ENCODE data around the gene UBA6. TPM values are rescaled to one million over a fixed set of nuclear protein-coding genes. Genes with fewer than 3 reads are reported as not detected.

The UBA6 gene
- total RNA-seq, 1 donor from 2014 or later: 5.1 TPM

DNA sequence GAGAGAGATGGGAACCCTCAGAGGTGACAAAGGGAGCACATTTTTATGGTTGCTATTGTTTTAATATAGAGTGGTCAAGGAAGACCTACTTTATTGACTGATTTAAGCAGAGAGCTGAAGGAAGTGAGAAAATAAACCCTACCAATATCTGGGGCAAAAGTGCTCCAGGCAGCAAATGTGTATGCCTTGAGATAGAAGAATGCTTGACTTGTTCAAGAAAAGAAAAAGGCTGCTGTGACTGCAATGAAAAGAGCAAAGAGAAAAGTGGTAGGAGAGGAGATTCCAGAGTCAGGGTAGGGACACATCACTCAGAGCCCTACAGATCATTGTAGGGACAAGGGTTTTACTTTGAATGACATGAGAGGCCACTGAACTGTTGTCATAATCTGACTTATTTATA, 116.5 kb downstream of the UBA6 start:
- Histone ChIP-seq H3K9me3 (no peaks in the 10 kb centered on the region), H3K27me3 (no peaks in the 10 kb centered on the region), H3K36me3 (no peaks in the 10 kb centered on the region), H3K27ac (no peak overlapping the region), H3K4me3 (no peak overlapping the region), H3K4me1 (no peaks in the 10 kb centered on the region)
- DNase-seq (ENCODE audit: low spot score in 2 of 2): no peak
- intact Hi-C loops (cut with DNase I): no loop called here
- TF ChIP-seq, protein P1, sequence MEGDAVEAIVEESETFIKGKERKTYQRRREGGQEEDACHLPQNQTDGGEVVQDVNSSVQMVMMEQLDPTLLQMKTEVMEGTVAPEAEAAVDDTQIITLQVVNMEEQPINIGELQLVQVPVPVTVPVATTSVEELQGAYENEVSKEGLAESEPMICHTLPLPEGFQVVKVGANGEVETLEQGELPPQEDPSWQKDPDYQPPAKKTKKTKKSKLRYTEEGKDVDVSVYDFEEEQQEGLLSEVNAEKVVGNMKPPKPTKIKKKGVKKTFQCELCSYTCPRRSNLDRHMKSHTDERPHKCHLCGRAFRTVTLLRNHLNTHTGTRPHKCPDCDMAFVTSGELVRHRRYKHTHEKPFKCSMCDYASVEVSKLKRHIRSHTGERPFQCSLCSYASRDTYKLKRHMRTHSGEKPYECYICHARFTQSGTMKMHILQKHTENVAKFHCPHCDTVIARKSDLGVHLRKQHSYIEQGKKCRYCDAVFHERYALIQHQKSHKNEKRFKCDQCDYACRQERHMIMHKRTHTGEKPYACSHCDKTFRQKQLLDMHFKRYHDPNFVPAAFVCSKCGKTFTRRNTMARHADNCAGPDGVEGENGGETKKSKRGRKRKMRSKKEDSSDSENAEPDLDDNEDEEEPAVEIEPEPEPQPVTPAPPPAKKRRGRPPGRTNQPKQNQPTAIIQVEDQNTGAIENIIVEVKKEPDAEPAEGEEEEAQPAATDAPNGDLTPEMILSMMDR (IDR thresholded peaks at IDR 0.05): no peak

DNA sequence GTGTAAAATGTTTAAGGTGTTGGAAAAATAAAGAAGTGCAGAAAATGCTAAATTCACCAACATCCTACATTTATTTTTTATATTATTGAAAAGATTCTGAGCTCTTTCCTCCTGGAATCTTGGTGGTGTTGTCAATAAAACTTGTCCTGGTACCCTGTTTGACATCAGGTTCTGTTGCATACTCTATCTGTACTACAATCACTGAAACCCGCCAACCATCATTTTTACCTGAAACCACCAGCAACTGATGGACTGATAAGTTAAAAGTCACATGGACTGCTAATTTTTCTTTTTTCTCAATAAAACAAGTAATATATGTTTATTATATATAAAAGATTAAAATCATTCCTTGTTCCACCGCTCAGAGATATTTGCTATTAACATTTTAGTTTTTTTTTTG, 119.0 kb downstream of the UBA6 start:
- no peak for DNase-seq (ENCODE audit: low spot score in 2 of 2)
- intact Hi-C loops (cut with DNase I): no loop called here
- no peaks in the 10 kb centered on the region for H3K27me3 ChIP-seq

DNA sequence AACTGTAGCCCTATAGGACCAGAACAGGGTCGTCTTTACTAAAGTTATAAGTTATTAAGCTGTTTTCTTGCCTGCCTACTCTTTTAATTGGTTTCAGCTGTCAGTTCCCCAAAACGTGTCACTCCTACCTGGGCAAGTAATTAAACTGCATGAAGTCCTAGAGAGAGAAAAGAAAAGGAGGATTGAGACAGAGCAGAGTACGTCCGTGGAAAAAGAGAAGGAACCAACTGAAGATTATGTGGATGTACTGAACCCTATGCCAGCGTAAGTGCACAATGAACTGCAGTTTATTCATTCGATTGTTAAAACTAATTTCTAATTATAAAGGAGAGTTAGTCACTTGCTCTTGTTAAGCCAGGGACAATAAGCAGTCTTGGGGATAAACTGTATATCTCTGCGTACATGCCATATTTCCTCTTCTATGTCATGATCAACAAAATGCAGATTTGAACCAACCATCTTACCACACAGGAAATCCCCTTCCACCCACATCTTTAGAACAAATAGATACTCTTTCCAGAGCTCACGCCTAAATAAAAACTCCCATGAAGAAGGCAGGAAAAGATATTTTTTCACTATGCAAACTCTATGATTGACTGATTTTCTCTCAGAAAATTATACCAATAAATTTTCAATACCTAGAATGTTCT, 119.6 kb downstream of the UBA6 start:
- DNase-seq (ENCODE audit: low spot score in 2 of 2): no peak
- H3K36me3 ChIP-seq: no peaks in the 10 kb centered on the region

More for the DNA sequence above, 119.0 kb downstream of the UBA6 start:
- Histone ChIP-seq H3K36me3 (no peaks in the 10 kb centered on the region), H3K27ac (no peak overlapping the region), H3K4me1 (no peaks in the 10 kb centered on the region), H3K9me3 (no peaks in the 10 kb centered on the region), H3K4me3 (no peak overlapping the region)
- TF ChIP-seq, protein P1 (IDR thresholded peaks at IDR 0.05): no peak

DNA sequence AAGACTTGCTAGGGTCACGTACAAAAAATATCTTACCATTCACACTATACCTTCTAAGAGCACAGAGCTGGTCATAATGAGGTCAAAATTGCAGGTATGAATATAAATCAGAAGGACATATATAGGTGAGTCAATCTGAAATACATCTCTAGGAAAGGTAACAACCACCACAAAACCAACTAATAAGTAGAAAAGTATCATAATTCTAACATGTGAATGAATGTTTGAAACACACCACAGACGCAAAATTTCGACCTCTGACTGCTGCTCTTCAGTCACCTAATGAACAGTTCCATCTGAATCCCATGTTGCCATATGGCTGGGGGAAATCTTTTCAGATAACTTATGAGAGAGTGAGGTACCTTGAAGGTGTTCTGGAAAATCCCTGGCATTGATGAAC, 120.4 kb downstream of the UBA6 start:
- H3K36me3 ChIP-seq: no peaks in the 10 kb centered on the region
- no peaks in the 10 kb centered on the region for H3K4me1 ChIP-seq
- TF ChIP-seq, protein P1 (IDR thresholded peaks at IDR 0.05): no peak
- no peak for DNase-seq (ENCODE audit: low spot score in 2 of 2)
- no peaks in the 10 kb centered on the region for H3K27me3 ChIP-seq
- H3K4me3 ChIP-seq: no peak overlapping the region
- H3K9me3 ChIP-seq: no peaks in the 10 kb centered on the region
- intact Hi-C loops (cut with DNase I): no loop called here
- no peak overlapping the region for H3K27ac ChIP-seq

More for the DNA sequence above, 119.6 kb downstream of the UBA6 start:
- TF ChIP-seq, protein P1 (IDR thresholded peaks at IDR 0.05): no peak
- no peaks in the 10 kb centered on the region for H3K4me1 ChIP-seq
- no peaks in the 10 kb centered on the region for H3K9me3 ChIP-seq
- H3K4me3 ChIP-seq: no peak overlapping the region
- no peak overlapping the region for H3K27ac ChIP-seq
- intact Hi-C loops (cut with DNase I): no loop called here
- no peaks in the 10 kb centered on the region for H3K27me3 ChIP-seq

DNA sequence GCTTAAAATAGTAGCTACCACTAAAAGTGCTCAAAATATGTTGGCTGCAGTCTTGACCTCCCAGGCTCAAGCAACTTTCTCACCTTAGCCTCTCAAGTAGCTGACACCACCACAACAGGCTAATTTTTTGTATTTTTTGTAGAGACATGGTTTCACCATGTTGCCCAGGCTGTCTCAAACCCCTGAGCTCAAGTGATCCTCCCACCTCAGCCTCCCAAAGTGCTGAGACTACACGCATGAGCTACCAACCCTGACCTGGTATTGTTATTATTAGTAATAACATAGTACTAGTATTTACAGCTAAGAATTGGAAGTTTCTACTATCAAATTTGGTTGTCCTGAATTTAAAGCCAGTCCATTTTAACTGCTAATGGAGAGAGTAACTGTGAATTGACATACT, 124.4 kb downstream of the UBA6 start:
- no peaks in the 10 kb centered on the region for H3K9me3 ChIP-seq
- no peaks in the 10 kb centered on the region for H3K36me3 ChIP-seq
- TF ChIP-seq, protein P1 (IDR thresholded peaks at IDR 0.05): no peak
- no peaks in the 10 kb centered on the region for H3K27me3 ChIP-seq
- intact Hi-C loops (cut with DNase I): no loop called here
- no peak overlapping the region for H3K4me3 ChIP-seq
- H3K27ac ChIP-seq: no peak overlapping the region
- no peaks in the 10 kb centered on the region for H3K4me1 ChIP-seq
- DNase-seq (ENCODE audit: low spot score in 2 of 2): no peak

DNA sequence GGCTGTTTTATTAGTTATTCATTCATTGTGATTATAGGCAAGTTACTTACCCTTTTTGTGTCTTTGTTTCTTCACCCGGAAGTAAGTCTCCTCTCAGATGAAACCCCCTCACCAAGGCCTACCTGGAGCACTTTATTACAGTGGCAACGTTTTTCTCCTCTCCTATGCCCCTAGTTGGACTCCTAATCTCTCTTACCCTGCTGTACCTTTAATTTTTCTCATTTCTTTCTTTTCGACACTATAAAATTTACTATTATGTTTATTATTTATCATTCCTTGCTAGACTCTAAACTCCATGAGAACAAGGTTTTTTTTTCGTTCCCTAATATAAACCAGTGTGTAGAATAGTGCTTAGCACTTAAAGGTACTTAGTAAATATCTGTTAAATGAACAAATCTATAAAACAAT, 124.9 kb downstream of the UBA6 start:
- no peak overlapping the region for H3K27ac ChIP-seq
- TF ChIP-seq, protein P1 (IDR thresholded peaks at IDR 0.05): no peak
- no peak overlapping the region for H3K4me3 ChIP-seq
- no peaks in the 10 kb centered on the region for H3K9me3 ChIP-seq
- no peaks in the 10 kb centered on the region for H3K36me3 ChIP-seq
- no peaks in the 10 kb centered on the region for H3K27me3 ChIP-seq
- intact Hi-C loops (cut with DNase I): no loop called here
- no peak for DNase-seq (ENCODE audit: low spot score in 2 of 2)
- H3K4me1 ChIP-seq: no peaks in the 10 kb centered on the region
